ENCODE data around the gene NXF1.

Gene NXF1

GRCh38 chr11:62747475-62748160 is 57.6 kb downstream of the NXF1 start:
- H3K36me3 Mint-ChIP-seq = peaks cover 13% of the 10 kb centered on the region
- no peak overlapping the region for H3K27ac Mint-ChIP-seq
- no peak for ATAC-seq
- peaks cover 8% of the 10 kb centered on the region for H3K4me1 Mint-ChIP-seq
- H3K4me3 Mint-ChIP-seq = no peak overlapping the region
- DNase-seq (ENCODE audit: low spot score in 2 of 2) = no peak
- H3K9me3 Mint-ChIP-seq = no peaks in the 10 kb centered on the region
